Retina (tissue), 1 donor: Measurements from ENCODE around the gene B9D1.

Experiments used
- DNase-seq: peaks from one replicate; pipeline ENCODE4 v3.0.0-alpha.2; 2016

B9D1 gene

DNA sequence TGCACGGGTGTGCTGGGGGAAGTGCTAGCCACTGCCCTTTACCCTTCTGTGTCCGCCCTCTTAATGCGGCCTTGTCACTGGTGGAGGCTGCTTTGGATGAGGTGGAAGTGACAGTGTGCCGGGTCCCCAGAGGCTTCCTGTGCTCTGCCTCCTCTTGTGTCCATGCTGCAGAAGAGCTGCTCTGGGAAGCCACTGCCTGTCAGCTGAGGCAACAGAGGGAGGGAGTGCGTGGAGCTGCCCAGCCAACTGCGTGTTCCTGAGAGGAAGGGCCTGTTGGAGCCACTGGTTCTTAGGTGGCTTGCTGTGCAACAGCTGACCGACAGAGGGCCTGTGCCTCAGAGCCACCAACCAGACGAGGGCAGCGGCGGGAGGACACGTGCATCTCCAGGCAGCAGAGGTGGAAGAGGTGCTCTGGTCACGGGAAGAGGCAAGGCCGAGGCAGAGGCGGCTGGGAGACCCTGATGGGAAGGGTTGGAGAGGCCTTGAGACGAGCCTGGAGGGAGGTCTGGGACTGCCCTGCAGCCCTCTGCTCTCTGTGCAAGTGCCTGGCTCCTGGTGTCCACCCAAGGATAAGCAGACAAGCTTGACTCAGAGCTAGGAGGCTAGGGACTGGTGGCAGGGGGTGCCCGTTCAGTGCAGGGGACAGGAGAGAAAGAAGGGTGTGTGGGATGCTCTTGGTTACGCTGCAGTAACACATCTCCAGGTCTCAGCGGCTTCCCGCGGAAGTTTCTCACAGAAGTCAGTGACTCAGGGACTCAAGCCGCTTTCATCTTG lies 25.4 kb downstream of the B9D1 start:
- peak; percentile 56 for DNase-seq

GRCh38 chr17:19335951-19336631 lies 26.4 kb downstream of the B9D1 start:
- DNase-seq = no peak

- no peak for DNase-seq
Observed at GRCh38 chr17:19334331-19334730, 28.2 kb downstream of the B9D1 start.

DNA sequence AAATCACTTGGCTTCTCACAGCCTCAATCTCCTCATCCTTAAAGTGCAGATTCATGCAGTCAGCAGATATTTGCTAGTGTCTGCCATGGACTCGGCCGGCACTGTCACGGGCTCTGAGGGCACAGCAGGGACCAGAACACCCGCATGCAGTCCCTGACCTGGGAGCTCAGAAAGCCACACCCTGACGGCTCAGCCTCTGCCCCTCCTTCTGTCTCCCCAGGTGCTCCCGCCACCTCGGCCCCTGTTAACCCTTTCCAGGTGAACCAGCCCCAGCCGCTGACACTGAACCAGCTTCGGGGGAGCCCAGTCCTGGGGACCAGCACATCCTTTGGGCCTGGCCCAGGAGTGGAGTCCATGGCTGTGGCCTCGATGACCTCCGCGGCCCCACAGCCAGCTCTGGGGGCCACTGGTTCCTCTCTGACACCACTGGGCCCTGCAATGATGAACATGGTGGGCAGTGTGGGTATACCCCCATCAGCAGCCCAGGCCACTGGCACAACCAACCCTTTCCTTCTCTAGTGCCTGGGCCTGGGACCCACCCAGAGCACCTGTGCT lies 28.7 kb downstream of the B9D1 start:
- no peak for DNase-seq

- no peak for DNase-seq
Observed at GRCh38 chr17:19333132-19333440, 29.4 kb downstream of the B9D1 start.

DNA sequence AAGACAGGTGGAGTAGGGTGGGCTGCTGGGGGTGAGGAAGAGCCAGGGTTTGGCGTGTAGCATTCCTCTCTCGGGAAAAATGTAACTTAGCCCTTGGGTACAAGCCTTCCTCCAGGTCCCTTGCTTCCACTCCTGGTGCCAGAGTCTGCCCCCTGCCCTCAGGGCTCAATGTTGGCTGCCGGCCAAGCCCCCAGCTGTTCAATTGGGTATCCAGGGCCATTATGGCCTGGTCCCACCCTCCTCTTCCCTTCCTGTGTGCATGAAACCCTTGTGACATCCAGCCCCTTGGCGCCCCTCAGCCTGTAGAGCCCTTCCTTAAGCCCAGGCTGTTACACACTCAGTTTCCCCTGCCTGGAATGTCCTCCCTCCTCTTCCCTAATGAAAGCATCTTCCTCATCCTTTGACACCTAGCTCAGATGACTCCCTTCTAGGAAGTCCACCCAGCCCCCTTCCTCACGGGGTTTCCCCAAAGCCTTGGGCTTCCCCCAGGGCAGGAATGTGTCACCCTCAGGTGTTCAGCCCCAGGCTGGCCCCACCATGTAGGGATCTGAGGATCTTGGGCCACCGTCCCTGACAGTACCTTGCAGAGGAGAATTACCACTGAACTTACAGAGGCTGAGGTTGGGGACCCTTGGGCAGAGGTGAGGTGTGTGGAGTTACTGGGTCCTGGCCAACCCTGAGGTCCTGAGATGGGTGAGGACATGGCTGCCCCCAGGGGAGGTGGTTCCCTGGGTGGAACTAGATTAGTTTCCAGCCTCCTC lies 30.0 kb downstream of the B9D1 start:
- no peak for DNase-seq

DNA sequence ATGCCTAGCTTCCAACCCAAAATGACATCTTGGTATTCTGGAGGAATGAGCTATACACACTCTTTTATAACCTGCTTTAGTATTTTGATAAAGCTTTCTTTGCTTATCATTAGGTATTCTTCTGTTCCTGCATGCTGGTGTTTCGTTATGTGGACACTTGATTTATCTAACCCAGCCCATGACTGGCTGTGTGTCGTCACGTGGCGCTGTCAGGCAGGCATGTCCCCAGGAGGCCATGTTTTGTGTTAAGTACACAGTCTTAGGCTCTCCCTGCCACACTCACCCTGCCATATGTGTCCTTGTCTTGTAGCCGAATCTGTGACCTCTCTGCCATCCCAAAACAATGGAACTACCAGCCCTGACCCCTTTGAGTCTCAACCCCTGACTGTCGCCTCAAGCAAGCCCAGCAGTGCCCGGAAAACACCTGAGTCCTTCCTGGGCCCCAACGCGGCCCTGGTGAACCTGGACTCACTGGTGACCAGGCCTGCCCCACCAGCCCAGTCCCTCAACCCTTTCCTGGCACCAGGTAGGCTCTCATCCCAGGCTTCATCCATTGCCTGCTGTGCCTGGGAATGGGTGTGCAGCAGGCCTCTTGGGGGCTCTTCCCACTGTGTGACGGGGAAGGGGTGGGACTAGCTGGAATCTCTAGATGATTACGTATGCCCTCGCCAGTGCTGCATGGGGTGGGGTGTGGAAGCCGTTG lies 30.8 kb downstream of the B9D1 start:
- DNase-seq = no peak

DNA sequence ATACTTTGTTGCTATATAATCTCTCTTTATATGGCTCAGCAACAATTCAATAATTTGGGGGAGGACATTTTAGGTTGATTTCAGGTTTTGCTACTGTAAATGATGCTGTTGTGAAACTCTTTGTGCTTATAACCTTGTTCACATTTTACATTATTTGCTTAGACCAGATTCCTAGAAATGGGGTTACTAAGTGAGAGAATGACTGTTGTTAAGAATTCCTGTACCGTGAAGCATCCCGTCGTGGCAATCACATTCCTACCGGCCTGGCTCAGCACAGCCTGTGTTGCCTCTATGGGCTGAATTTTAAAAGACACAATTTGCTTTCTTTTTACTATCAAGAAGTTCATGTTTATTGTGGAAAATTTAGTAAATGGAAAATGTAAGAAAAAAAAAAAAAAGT lies 31.4 kb downstream of the B9D1 start:
- DNase-seq = no peak

DNA sequence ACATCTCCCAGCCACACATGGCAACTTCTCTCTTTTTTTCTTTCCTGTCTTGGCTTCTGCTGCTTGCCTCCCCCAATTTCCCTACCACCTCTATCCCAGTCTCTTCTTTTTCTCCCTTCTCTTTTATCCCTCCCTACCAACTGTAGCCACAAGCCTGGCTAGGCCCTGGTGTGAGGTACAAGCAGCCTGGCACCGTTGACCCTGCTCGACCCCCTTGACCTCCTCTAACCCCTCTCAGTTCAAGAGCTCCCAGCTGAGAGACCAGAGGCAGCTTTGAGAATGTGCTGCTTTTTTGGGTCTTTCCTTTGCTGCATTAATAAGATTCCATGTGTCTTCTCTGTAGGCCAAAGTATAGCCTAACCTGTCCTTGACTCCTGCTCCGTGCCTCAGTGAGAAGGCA lies 32.3 kb downstream of the B9D1 start:
- no peak for DNase-seq

DNA sequence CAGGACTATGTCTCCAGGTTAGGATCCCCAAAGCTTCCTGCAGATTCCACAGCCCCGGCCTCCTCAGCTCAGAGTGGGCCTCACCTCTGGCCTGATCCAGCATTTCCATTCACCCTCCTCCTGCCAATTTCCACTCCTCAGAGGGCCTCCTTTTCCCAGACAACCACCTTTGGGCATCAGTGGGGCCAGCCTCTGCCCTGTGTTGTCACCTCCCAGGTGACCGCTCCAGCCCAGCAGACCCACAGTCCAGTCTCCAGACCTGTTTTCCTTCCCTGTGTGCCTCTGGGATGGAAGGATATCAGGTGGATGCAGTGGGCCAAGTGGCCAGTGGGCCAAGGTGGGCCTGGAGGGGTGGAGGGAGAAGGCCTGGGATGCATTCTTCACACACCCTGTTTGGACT lies 32.7 kb downstream of the B9D1 start:
- DNase-seq = no peak

DNA sequence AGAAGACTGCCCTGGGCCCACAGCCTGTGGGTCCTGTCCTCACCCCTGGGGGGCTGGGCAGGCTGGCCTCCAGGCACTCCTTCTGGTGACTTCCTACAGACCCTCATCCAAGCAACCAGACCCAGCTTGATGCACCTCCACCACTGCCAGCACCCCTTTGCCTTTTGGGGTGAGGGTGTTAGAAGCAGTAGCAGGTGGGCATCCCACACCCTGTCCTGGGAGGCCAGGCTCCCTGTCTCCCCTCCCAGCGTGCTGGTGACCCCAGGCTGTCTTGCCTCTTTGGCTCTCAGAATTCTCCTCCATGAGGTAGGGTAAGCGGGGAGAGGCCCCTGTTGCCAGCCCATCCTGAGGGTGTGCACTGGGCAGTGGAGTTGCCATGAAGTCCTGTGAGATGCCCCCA lies 33.4 kb downstream of the B9D1 start:
- no peak for DNase-seq

GRCh38 chr17:19328441-19329061 lies 34.0 kb downstream of the B9D1 start:
- no peak for DNase-seq

GRCh38 chr17:19327031-19327783 lies 35.3 kb downstream of the B9D1 start:
- DNase-seq = no peak

DNA sequence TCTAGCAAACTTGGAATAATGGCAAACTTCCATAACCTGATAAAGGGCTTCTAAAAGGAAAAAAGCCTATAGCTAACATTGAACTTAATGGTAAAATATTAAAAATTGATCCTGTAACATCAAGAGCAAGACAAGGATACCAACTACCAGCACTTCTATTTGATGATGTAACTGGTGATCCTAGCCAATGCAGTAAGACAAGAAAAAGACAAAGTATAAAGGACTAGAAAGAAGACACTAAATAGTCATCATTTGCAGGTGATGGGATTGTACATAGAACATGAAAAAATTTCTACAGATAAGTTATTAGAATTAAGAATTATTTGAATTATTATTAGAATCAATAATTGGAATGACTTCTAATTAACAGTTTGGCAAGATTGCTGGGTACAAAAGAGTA lies 37.0 kb downstream of the B9D1 start:
- DNase-seq = no peak

DNA sequence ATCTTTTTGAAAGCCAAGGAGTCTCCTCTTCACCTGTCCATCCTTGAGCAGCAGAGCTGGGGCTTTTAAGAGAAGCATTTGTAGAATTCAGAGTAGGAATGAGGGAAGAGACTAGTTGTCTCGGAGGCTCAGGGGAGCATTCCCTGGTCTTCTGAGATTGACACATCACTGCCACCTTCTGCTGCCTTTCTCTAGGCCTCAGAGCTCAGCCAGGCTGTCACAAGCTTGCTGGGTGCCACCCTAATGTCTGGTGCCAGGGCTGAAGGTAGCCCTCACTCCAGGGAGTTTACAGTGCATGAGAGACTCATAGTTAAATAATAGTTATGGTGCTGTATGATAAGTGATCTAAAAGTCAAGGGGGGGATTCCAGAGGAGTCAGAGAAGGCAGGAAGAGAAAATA lies 39.7 kb downstream of the B9D1 start:
- no peak for DNase-seq

GRCh38 chr17:19322129-19322505 lies 40.4 kb downstream of the B9D1 start:
- no peak for DNase-seq

DNA sequence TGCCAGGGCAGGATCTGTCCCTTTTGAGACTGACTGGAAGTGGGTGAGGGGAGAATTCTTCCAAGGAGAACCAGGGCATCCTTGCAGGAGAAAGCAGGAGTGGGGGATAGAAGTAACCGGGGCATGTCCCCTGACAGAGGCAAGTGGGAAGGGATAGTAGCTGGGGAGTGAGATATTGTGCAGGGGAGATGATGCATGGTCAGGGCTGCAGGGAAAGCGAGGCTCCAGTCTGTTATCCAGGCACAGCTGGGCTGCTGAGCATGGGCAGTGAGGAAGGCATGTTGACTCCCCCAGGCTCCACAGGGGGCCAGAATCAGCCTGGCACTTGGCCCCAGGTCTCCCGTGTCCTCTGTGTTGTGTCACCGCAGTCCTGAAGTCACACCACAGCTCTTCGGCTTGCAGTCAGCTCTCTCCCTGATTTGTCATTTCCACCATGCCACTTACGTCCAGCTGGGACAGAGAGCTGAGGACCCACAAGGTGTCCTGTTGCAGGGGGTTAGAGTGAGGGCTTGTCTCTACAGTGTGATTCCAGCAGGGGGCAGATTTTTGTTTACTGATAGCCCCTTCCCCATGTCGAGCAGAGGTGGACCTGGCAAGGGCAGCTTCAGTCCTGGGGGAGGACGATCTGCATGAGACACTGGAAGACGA lies 40.9 kb downstream of the B9D1 start:
- no peak for DNase-seq

DNA sequence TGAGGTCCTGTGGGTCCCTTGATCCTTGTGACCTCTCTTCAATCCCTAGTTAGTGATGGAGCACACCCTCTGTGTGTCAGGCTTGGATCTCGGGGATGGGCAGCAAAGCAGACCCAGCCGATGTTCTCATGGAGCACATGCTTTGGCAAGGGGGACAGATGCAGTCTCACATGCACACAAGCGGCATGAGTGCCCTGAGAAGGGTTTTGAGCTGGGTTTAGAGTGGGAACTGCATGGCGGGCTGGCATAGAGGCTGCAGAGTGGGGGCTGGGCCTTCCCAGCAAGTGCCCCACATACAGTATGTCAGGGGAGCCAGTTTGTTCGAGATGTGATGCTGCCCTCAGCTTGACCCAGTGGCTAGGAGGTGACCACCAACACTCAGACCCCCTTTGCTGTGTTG lies 41.6 kb downstream of the B9D1 start:
- no peak for DNase-seq

DNA sequence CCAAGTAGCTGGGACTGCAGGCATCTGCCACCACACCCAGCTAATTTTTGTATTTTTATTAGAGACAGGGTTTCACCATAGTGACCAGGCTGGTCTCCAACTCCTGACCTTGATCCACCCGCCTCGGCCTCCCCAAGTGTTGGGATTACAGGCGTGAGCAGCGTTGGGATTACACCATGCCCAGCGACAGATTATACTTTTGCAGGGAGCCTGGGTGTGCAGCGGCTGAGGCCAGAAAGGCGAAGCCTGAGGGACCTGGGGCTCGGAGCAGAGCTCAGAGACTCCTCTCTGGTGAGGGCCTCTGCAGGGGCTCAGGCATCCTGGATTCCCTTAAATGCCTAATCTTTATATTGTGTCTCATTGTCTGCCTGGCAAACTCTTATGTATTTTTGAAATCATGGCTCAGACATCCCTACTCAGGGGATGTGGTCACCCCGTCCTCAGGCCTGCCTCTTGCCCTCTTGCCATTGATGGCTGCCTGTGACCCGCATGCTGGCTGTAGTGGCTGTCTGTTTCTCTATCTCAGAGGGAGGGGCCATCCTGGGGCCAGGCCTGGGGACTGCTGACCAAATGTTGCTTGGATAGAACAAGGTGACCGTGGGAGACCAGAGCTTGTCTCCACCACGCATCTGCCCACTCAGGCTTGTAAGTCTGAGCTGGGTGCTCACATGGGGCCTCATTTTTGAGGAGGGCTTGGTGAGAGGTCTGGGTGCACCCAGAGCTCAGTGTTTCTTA lies 42.6 kb downstream of the B9D1 start:
- DNase-seq = no peak

- DNase-seq = no peak
Observed at GRCh38 chr17:19318611-19319010, 43.9 kb downstream of the B9D1 start.
